LNCAP (cell line): ENCODE measurements around the gene TBC1D2B.

Experiments
- TF ChIP-seq, protein P1 (sequence below): fragments of 450-650 bp; IDR thresholded peaks from 2 replicates; pipeline ENCODE4 v1.5.1; 2017; ENCODE audit warnings: mild to moderate bottlenecking

The TBC1D2B gene

DNA sequence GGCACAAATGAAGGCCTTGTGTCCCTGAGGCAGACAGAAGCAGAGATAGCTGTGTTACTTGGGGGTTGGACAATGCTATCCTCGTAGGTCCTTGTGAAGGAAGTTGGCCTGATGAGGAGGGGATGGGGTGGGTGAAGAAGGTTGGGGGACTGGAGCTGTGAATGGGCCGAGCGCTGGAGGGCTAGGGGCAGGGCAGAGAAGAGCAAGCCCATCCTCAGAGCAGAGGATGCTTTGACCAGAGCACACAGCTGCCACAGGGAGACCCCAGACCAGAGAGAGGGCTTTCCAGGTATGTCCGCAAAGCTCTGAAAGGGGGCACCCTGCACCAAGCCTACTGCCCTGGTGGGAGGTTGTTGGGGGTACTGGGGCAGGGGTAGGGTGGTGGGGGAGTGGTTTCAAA, 5.7 kb upstream of the TBC1D2B start:
- TF ChIP-seq, protein P1, sequence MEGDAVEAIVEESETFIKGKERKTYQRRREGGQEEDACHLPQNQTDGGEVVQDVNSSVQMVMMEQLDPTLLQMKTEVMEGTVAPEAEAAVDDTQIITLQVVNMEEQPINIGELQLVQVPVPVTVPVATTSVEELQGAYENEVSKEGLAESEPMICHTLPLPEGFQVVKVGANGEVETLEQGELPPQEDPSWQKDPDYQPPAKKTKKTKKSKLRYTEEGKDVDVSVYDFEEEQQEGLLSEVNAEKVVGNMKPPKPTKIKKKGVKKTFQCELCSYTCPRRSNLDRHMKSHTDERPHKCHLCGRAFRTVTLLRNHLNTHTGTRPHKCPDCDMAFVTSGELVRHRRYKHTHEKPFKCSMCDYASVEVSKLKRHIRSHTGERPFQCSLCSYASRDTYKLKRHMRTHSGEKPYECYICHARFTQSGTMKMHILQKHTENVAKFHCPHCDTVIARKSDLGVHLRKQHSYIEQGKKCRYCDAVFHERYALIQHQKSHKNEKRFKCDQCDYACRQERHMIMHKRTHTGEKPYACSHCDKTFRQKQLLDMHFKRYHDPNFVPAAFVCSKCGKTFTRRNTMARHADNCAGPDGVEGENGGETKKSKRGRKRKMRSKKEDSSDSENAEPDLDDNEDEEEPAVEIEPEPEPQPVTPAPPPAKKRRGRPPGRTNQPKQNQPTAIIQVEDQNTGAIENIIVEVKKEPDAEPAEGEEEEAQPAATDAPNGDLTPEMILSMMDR, result no peak

DNA sequence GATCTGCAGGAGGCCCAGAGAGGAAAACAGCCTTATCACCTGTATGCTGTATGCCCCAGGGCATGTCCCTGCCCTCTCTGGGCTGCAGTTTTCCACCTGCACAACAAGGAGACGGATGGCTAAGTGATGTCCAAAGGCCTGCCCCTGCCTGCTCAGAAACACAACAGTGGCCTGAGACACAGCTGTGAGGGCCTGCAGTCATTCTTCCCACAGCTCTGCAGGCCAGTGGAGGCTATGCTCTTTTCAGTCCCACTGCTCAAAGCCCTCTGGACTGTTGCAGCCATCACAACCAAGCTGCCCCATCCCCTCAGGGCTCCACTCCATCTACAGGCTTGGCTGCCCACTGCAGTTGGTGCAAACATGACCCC, 5.2 kb upstream of the TBC1D2B start:
- TF ChIP-seq, protein P1, result no peak

DNA sequence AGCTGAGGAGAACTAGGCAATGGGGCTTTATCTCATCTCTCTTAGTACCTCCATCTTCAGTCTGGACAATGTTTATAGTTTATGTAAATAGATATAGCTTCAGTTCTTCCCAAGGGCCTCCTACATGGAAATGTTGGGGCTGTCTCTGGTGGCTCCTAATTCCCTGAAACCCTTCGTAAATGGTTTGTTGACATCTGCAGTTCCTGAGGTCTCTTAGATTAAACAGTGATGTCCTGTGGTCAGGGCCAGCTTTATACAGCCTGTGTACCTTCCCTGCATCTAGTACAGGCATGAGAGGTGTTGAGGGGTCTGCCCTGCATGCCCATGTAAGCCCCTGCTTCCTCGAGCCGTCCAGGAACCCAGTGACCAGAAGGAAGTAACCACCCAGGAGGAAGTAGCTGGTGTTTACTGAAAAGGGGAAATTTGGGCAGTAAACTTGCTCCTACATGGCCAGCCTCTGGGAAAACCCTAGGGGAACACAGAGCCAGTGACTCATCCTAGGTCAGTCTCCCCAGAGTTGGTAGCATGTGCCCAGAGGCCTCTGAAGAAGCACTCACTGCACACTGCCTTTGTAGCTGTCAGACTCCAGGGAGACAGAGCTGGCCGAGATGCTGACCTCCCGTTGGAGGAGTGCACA, 4.7 kb upstream of the TBC1D2B start:
- TF ChIP-seq, protein P1, result no peak

DNA sequence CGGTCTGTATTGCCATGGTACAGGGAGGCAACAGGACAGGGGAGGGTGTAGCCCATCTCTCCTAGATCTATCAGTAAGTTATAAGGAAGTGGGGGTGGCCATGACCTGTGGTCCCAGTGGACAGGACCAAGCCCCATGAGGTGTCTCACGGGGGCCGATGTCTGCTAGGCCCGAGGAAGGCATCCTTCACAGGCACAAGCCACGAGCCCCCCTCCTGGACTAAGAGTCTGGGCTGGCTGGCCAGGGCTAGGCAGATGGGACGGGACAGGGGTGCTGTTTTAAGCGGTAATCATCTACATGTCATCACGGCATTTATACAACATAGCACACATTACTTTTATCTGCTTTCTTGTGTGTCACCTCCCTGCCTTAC, 2.6 kb upstream of the TBC1D2B start:
- TF ChIP-seq, protein P1, result no peak

DNA sequence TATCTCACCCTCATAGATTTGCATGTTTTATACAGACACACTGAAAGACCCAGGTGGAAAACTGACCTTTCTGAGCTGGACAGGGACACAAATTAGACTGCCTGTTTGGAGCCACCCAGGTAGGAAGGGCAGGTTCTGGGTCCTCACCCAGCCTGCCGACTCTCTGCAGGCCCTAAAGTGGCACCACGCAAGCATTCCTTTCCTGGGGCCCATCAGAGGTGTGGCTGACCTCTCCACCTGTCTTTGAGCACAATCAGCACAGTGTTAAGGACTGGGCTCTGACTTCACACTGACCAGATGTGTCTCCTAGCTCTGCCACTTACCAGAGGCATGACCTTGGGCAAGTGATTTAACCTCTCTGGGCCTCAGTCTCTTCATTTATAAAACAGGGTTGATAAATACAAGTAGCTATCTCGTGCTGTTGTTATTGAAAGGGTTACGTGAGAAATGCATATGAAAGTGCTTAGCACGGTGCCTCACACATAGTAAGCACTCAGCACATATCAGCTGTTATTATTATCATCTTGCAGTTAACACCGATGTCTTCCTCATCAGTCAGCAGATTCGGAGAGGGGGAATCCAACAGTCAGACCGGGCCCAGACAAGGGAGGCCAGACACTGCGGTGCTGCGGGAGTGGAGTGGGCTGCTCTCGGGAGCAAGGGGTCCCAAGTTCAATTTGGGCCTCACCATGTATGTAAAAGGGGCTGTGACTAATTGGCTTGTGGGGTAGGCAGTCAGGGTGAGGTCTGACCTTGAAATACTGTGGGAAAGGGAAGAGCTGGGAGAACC, 2.0 kb upstream of the TBC1D2B start:
- TF ChIP-seq, protein P1, result no peak

DNA sequence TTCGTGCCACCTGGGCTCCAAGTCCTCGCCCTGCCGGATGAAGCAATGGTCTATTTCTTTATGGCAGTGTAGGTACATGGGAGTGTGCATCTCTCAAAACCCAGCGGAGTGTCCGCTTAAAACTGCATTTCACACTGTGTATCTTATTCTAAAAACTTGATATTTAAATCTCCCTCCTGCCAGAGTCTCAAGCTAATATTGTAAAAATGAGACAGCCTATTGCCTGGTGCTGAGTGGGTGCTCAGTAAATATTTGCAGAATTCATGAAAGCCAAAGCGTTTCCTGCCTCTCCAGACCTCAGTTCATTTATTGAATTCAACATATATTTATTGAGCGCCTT, 330 bp upstream of the TBC1D2B start:
- TF ChIP-seq, protein P1, result no peak

DNA sequence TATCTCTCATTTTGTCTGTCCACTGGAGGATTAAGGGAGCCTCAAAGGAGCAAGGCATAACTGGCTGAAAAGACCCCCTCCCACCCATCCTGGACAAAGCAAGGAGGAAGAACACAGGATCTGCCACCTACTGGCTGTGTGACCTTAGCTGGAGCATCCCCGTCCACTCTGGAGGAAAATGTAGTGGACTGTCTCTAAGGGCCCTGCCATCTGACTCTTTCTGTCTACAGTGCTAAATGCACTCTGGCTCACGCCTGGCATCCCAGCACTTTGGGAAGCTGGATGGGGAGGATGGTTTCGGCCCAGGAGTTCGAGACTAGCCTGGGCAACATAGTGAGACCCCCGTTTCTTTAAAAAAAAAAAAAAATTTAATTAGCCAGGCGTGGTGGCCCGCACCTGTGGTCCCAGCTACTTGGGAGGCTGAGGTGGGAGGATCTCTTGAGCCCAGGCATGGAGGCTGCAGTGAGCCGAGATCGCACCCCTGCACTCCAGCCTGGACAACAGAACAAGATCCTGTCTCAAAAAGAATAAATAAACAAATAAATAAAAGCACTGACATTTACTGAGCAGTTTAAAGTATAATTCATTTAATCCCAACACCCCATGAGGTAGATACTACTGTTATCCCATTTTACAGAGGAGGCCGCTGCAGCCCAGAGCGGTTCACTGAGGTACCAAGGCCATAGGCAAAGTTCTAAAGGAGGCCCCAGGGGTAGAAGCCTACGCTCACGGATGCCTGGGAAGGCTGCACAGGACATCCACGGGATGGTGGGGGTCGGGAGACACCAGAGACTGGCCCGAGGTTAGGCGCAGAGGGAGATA, 1.1 kb downstream of the TBC1D2B start:
- TF ChIP-seq, protein P1, result no peak
